Activated naive CD4-positive, alpha-beta T cell treated with anti-CD3 and anti-CD28 coated beads for 36 hours (primary cell): ENCODE data around the gene MOK. TPM values are rescaled to one million over a fixed set of nuclear protein-coding genes. Genes with fewer than 3 reads are reported as not detected.

ENCODE experiments used
- total RNA-seq, 2 experiments: library from RNA; stranded (reverse); gene quantifications; one replicate each; pipeline ENCODE4 v1.2.3, GENCODE V29; 2021

The MOK gene
- total RNA-seq, 2 experiments from 2014 or later = 1.6 TPM

Other genes with a start within 250 kb of the MOK start
- gene HSP90AA1, start 218.1 kb downstream of the MOK start, total RNA-seq = 1,000 to 10,000 TPM; 1,286 to 1,366 TPM
- gene WDR20, start 165.3 kb downstream of the MOK start, total RNA-seq = 10 to 100 TPM; 20.5 to 21.4 TPM
- 10 to 100 TPM; 10.2 to 10.6 TPM for gene ZNF839, start 14.6 kb upstream of the MOK start, total RNA-seq
- gene CINP, start 57.7 kb upstream of the MOK start, total RNA-seq = 10 to 100 TPM; 45.3 to 46.2 TPM
- 1 to 10 TPM; 2.3 to 3.6 TPM for gene TECPR2, start 57.8 kb upstream of the MOK start, total RNA-seq
- gene ANKRD9, start 204.6 kb upstream of the MOK start, total RNA-seq = 10 to 100 TPM; 11.5 to 13.3 TPM